Coronary artery (tissue), 2 donors: ENCODE measurements around the gene FAM171A2.

ENCODE experiments used
- DNase-seq: peaks from one replicate; pipeline ENCODE4 v3.0.0-alpha.2; 2017; ENCODE audit warnings: low spot score
- H3K27ac ChIP-seq, 2 donors: fragments of 200-600 bp; sonication (generic); one replicate each; pipeline ENCODE4 v1.5.1; 2016 to 2019
- H3K4me3 ChIP-seq: fragments of 200-600 bp; sonication (generic); 2 replicates; pipeline ENCODE4 v1.5.1; 2016; ENCODE audit warnings: mild to moderate bottlenecking, moderate library complexity
- TF ChIP-seq, protein P1 (sequence below): fragments of 200-600 bp; sonication (generic); IDR thresholded peaks from one replicate; pipeline ENCODE4 v1.5.1; 2019; ENCODE audit warnings: antibody characterized with exemption

The FAM171A2 gene

GRCh38 chr17:44327715-44328449, 35.8 kb downstream of the FAM171A2 start:
- no peak overlapping the region for H3K4me3 ChIP-seq
- TF ChIP-seq, protein P1, sequence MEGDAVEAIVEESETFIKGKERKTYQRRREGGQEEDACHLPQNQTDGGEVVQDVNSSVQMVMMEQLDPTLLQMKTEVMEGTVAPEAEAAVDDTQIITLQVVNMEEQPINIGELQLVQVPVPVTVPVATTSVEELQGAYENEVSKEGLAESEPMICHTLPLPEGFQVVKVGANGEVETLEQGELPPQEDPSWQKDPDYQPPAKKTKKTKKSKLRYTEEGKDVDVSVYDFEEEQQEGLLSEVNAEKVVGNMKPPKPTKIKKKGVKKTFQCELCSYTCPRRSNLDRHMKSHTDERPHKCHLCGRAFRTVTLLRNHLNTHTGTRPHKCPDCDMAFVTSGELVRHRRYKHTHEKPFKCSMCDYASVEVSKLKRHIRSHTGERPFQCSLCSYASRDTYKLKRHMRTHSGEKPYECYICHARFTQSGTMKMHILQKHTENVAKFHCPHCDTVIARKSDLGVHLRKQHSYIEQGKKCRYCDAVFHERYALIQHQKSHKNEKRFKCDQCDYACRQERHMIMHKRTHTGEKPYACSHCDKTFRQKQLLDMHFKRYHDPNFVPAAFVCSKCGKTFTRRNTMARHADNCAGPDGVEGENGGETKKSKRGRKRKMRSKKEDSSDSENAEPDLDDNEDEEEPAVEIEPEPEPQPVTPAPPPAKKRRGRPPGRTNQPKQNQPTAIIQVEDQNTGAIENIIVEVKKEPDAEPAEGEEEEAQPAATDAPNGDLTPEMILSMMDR: no peak
- no peak for DNase-seq
- H3K27ac ChIP-seq: no peak overlapping the region

DNA sequence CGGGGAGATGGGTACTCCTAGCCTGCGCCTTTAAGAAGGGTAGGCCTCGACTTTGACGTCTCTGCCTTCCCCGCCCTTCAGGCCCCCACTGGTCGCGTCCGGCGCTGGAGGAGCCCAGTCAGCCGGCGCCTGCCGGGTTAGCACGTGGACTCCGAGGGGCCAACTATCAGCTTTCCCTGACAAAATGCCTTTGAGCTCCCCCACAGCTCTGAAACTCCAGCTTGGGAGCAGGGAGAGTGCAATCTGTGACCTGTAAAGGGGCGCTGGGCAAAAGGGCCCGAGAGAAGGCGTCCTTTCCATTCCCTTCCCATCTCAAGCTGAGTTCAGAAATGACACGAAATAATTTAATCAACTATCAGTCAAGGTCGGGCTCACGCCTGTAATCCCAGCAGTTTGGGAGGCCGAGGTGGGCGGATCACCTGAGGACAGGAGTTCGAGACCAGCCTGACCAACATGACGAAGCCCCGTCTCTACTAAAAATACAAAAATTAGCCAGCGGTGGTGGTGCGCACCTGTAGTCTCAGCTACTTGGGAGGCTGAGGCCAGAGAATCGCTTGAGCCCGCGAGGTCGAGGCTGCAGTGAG, 36.7 kb downstream of the FAM171A2 start:
- H3K4me3 ChIP-seq: peak overlapping the region; percentile 99
- DNase-seq: peak; percentile 98
- TF ChIP-seq, protein P1: no peak
- H3K27ac ChIP-seq: peak overlapping the region in 1 of 2 donors; percentile 95

DNA sequence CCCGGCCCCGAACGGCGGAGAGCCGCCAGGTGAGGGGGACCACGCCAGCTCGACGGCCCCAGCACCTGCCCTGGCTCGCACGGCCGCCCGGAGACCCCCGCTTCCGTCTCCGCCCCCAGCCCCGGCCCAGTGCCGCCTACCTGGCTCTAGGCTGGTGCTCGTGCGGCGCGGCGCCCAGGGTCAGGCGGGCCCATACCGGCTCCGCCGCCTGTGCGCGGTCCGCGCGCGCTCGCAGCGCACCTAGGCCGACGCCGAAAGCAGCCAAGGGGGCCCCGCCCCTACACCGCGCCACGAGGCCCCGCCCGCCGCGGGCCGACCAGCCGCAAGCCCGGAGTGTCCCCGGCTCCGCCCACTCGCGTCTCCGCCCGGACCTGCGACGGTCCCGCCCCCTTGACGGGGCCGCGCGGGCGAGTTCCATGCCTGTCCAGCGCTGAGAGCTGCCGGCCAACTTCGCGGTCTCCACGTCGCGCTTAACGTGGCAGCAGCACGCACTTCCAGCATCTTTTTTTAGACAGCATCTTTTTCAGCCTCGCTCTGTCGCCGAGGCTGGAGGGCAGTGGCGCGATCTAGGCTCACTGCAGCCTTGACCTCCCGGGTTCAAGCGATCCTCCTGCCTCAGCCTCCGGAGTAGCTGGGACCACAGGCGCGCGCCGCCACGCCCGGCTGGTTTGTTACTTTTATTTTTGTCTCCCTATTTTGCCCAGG, 38.9 kb downstream of the FAM171A2 start, which contains the start of gene SLC25A39:
Gene SLC25A39, minus strand, starts transcription at position 253 of the 705 bp plus-strand sequence. CDS start 1,261 bp downstream, outside the sequence.
- Histone ChIP-seq H3K27ac (peak within 1 kb of the TSS; percentile 87 to 95), H3K4me3 (peak within 1 kb of the TSS; percentile 99)
- TF ChIP-seq, protein P1: no peak
- DNase-seq: peak; percentile 96

DNA sequence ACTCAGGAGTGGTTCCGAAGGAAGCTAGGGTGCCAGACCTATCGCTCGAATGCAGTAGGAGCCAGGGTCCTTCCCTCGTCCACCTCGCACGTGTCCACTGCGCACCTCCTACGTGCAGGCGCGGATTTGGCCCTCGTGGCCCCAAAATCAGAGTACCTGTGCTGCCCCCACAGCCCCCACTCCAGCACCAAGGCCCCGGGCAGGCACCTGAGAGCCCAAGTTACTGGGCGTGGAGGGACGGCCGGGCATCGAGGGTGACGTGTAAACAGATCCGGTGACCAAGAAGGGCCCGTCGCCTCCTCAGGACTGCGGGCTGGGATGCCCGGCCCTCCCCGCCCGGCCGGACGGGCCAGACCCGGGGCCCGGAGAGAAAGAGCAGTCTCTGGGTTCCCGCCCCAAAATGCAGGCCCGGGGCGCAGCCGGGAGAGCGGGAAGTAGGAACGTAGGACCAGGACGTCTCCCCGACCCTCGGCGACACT, 39.5 kb downstream of the FAM171A2 start:
- Histone ChIP-seq H3K4me3 (peak overlapping the region; percentile 99), H3K27ac (peak overlapping the region; percentile 87 to 95)
- TF ChIP-seq, protein P1: no peak
- DNase-seq: no peak

- H3K27ac ChIP-seq: no peak overlapping the region
- no peak for DNase-seq
- peak overlapping the region; percentile 99 for H3K4me3 ChIP-seq
- TF ChIP-seq, protein P1: no peak
These were observed 40.1 kb downstream of the FAM171A2 start for GRCh38 chr17:44323359-44324091.

DNA sequence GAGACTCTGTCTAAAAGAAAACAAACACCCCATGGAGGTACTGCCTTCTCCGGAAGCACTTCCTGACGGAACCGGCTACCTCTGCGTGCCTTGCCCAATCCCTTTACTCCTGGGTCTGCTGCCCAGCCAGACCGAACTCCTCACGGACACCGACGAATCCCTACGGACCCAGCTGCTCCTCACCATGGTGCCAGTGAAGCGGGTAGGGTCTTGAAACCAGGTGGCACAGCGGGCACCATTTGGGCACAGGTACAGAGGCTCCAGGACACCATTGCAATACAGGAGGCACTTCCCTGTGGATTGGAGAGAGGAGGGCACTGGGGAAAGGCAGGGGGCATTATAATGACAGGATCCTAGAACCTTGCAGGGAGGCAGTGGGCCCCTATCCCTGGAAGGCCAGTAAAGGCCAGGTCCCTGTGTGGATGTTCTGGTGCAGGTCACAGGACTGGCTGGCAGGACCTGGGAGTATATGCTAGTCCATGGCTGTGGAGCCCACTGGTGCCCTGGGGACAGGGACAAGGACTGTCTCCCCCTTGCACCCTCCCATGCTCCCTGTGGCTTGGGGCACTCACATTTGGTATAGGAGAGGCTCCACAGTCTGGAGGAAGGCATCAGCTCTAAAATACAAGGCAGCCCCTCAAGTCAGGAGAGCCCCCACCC, 41.3 kb downstream of the FAM171A2 start:
- Histone ChIP-seq H3K27ac (no peak overlapping the region), H3K4me3 (no peak overlapping the region)
- TF ChIP-seq, protein P1: no peak
- DNase-seq: no peak
